CD4-positive, alpha-beta T cell (primary cell): ENCODE data around the gene FARP1. TPM values are rescaled to one million over a fixed set of nuclear protein-coding genes. Genes with fewer than 3 reads are reported as not detected.

Experiments
- ATAC-seq: fragments of 200-7000 bp; cut with Tn5 transposase; one replicate; pipeline ENCODE4 v1.10.0; 2022; ENCODE audit warnings: mild to moderate bottlenecking; ENCODE audit not compliant: poor library complexity
- CTCF ChIA-PET: fragments of 350-600 bp; sonication (Branson Sonifier 250); formaldehyde crosslinking; loops from one replicate; lab custom pipeline; 2021; ENCODE audit warnings: antibody characterized with exemption, inconsistent platforms; lab: Charles Lee
- POLR2A ChIA-PET: fragments of 350-600 bp; sonication (Branson Sonifier 250); formaldehyde crosslinking; loops from one replicate; lab custom pipeline; 2021; ENCODE audit warnings: antibody characterized with exemption, inconsistent platforms; lab: Charles Lee
- DNase-seq, 14 experiments: peaks; one replicate each; pipeline ENCODE4 v3.0.0-alpha.2; 2013 to 2020; ENCODE audit warnings: mixed read lengths in 2 of 14
- H3K27ac ChIP-seq, 2 donors: one replicate each; pipeline versions ENCODE4 v1.5.1 to v1.7.0; 2013; ENCODE audit warnings: low read length in 2 of 2, low read depth in 1 of 2, mild to moderate bottlenecking in 1 of 2
- H3K27me3 ChIP-seq, 2 experiments: 1 replicate in 1 of 2; 2 replicates in 1 of 2; pipeline versions ENCODE4 v1.6.1 to v1.7.0; 2013; ENCODE audit warnings: low read length in 2 of 2, control low read depth in 1 of 2, mild to moderate bottlenecking in 1 of 2, moderate library complexity in 1 of 2; ENCODE audit not compliant: insufficient read depth in 2 of 2, control insufficient read depth in 1 of 2
- H3K36me3 ChIP-seq: one replicate; pipeline ENCODE4 v1.6.1; 2013; ENCODE audit warnings: low read length, control low read depth; ENCODE audit not compliant: insufficient read depth
- H3K4me1 ChIP-seq: one replicate; pipeline ENCODE4 v1.6.1; 2013; ENCODE audit warnings: low read length, control low read depth; ENCODE audit not compliant: insufficient read depth
- H3K4me3 ChIP-seq: one replicate; pipeline ENCODE4 v1.5.1; 2013; ENCODE audit warnings: mild to moderate bottlenecking, low read length, moderate library complexity
- H3K9me3 ChIP-seq, 2 experiments: 1 replicate in 1 of 2; 2 replicates in 1 of 2; pipeline versions ENCODE4 v1.6.1 to v1.7.0; 2013; ENCODE audit warnings: low read length in 2 of 2, mild to moderate bottlenecking in 2 of 2, control low read depth in 1 of 2, moderate library complexity in 1 of 2; ENCODE audit not compliant: control insufficient read depth in 1 of 2, insufficient read depth in 1 of 2
- H3K27ac Mint-ChIP-seq: one replicate; pipeline ENCODE4 v1.8.0; 2020; ENCODE audit warnings: mixed read lengths
- H3K27me3 Mint-ChIP-seq: one replicate; pipeline ENCODE4 v1.8.0; 2021; ENCODE audit warnings: mixed read lengths
- H3K36me3 Mint-ChIP-seq: one replicate; pipeline ENCODE4 v1.8.0; 2021; ENCODE audit warnings: low read depth, mixed read lengths
- H3K4me1 Mint-ChIP-seq: one replicate; pipeline ENCODE4 v1.8.0; 2021; ENCODE audit warnings: low read depth, mixed read lengths
- H3K4me3 Mint-ChIP-seq: one replicate; pipeline ENCODE4 v1.8.0; 2020; ENCODE audit warnings: mild to moderate bottlenecking, mixed read lengths
- H3K9me3 Mint-ChIP-seq: one replicate; pipeline ENCODE4 v1.8.0; 2020; ENCODE audit warnings: mixed read lengths
- intact Hi-C, 2 experiments: fragments of 100-400 bp; cut with DNase I in 1 of 2; cut with micrococcal nuclease in 1 of 2; formaldehyde crosslinking; loops; one replicate each; pipeline versions ENCODE4 v1.15.1 to v1.9.0; 2023 to 2025; cut with DNase I, micrococcal nuclease
- total RNA-seq, 174 experiments: library from RNA in 2 of 174; stranded (reverse) in 2 of 174; gene quantifications; one replicate each; pipeline ENCODE4 v1.2.3 and lab custom pipeline; 2021 to 2026
- TF ChIP-seq, protein P1 (sequence below): fragments of 200-600 bp; IDR thresholded peaks from one replicate; pipeline ENCODE4 v1.8.0; 2022; ENCODE audit warnings: antibody characterized with exemption, mild to moderate bottlenecking

FARP1 gene
- total RNA-seq, 2 experiments from 2014 or later = 0.30 TPM; not detected in 1

DNA sequence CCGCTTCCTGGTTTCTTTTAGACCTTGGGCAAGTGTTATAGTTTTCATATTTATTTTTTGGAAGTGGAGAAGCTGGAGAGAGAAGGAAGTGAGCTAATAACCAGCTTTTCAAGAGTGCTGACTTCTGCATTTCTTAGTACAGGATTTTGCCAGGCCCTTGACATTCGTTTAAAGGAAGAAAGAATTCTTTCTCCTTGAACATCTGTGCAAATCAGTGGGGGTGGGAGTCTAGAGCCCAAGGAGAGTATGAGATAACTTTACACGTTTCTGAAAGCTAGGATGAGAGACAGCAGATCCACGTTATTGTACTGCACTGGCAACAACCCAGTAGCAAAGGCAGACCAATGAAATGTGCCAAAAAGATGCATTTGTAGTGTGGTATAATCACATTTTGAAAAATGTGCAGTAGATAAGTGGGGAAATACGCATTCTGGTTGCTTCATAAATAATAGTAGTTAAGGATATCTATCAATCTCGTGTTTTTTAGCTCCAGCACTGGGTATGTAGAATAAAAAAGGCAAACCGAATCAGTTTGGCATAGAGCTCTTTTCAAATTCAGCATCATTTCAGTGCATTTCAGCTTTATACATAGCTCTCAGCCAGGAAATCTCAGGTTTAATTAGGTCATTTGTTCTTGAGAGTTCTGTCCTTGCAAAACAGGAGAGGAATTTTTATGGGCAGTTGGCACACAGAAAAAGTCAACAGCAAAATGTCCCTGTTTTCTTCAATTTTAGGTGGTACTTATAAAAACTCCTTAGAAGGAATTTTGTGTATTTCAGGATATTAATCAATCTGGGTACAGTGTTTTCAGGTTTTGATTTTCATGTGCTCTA lies 29.9 kb downstream of the FARP1 start:
- H3K27me3 Mint-ChIP-seq = peaks cover 40% of the 10 kb centered on the region
- CTCF ChIA-PET = no interaction called here

DNA sequence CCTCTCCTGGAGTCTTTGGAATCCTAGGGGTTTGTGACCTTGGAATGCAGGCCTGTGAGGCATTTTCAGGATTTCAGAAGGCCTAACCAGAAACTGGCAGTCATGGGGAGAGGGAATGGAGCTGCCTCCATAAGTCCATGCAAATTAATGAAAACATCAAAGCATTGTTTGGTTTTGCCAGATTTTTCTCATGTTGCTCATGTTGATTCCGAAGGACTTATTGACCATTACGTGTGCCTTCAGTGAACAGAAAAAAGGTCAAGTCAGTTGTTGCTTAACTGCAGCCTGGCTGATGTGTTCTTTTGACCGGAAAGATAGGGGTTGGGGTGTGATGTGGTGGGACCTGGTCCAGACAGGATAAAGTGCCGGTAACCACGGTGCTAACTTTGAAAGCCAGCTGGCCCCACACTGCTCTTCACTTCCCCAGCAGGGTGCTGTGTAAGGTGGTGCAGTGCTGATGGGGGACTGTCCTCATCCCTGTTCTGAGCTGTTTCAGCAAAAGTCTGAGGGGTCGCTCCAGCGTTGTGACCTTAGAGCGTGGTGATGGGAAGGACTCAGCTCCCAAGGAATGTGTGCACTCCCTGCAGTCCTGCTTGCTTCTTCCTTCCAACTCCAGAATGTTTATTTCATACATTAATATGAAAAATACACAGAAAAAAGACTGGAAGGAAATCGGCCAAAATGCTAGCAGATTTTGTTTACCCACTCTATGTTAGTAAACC lies 30.7 kb downstream of the FARP1 start:
- TF ChIP-seq, protein P1, sequence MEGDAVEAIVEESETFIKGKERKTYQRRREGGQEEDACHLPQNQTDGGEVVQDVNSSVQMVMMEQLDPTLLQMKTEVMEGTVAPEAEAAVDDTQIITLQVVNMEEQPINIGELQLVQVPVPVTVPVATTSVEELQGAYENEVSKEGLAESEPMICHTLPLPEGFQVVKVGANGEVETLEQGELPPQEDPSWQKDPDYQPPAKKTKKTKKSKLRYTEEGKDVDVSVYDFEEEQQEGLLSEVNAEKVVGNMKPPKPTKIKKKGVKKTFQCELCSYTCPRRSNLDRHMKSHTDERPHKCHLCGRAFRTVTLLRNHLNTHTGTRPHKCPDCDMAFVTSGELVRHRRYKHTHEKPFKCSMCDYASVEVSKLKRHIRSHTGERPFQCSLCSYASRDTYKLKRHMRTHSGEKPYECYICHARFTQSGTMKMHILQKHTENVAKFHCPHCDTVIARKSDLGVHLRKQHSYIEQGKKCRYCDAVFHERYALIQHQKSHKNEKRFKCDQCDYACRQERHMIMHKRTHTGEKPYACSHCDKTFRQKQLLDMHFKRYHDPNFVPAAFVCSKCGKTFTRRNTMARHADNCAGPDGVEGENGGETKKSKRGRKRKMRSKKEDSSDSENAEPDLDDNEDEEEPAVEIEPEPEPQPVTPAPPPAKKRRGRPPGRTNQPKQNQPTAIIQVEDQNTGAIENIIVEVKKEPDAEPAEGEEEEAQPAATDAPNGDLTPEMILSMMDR = no peak
- peaks cover 36% of the 10 kb centered on the region for H3K27me3 Mint-ChIP-seq
- H3K4me3 ChIP-seq = no peak overlapping the region
- ChIA-PET POLR2A (no interaction called here), CTCF (no interaction called here)
- no peak overlapping the region for H3K27ac ChIP-seq
- no peak overlapping the region for H3K27ac Mint-ChIP-seq
- H3K4me1 ChIP-seq = no peaks in the 10 kb centered on the region
- H3K9me3 Mint-ChIP-seq = no peaks in the 10 kb centered on the region
- peaks cover 0 to 13% of the 10 kb centered on the region in 2 experiments for H3K9me3 ChIP-seq
- DNase-seq (no peak), ATAC-seq (no peak)
- H3K27me3 ChIP-seq = no peaks in the 10 kb centered on the region
- intact Hi-C loops = no loop called here
- no peaks in the 10 kb centered on the region for H3K36me3 Mint-ChIP-seq
- no peak overlapping the region for H3K4me3 Mint-ChIP-seq
- H3K36me3 ChIP-seq = no peaks in the 10 kb centered on the region
- H3K4me1 Mint-ChIP-seq = no peaks in the 10 kb centered on the region

More for the DNA sequence above, 29.9 kb downstream of the FARP1 start:
- H3K27me3 ChIP-seq = no peaks in the 10 kb centered on the region
- no peak overlapping the region for H3K4me3 ChIP-seq
- no peak overlapping the region for H3K27ac ChIP-seq
- Mint-ChIP-seq H3K27ac (no peak overlapping the region), H3K9me3 (no peaks in the 10 kb centered on the region), H3K4me3 (no peak overlapping the region), H3K36me3 (no peaks in the 10 kb centered on the region), H3K4me1 (no peaks in the 10 kb centered on the region)
- TF ChIP-seq, protein P1 = no peak
- no peak for ATAC-seq
- H3K9me3 ChIP-seq = peaks cover 0 to 13% of the 10 kb centered on the region in 2 experiments
- no peaks in the 10 kb centered on the region for H3K36me3 ChIP-seq
- no peaks in the 10 kb centered on the region for H3K4me1 ChIP-seq
- POLR2A ChIA-PET = no interaction called here
- intact Hi-C loops = no loop called here
- no peak for DNase-seq

DNA sequence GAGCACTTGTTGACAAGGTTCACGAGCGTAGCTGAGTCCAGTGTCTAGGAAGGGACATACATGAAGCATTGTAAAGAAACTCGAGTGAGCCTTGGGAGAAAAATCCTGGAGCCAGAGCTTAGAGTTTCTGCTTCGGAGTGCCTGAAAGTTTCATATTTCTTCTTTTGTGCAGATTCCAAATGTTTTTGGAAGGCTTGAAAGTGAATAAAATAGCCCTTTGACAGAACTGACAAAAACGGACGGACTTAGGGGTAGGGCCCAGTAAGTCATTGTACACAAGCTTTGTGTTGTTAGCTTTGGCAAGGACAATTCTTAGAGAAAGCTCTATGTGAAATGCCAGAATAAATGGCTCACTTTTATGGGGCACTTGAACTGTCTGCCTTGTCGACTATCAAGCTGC lies 31.4 kb downstream of the FARP1 start:
- no peaks in the 10 kb centered on the region for H3K4me1 Mint-ChIP-seq
- H3K27me3 ChIP-seq = no peaks in the 10 kb centered on the region
- ChIA-PET POLR2A (no interaction called here), CTCF (no interaction called here)
- TF ChIP-seq, protein P1 = no peak
- intact Hi-C loops = no loop called here
- H3K9me3 Mint-ChIP-seq = no peaks in the 10 kb centered on the region
- peaks cover 0 to 13% of the 10 kb centered on the region in 2 experiments for H3K9me3 ChIP-seq
- no peak for DNase-seq
- no peaks in the 10 kb centered on the region for H3K4me1 ChIP-seq
- no peak overlapping the region for H3K27ac ChIP-seq
- peaks cover 32% of the 10 kb centered on the region for H3K27me3 Mint-ChIP-seq
- no peak overlapping the region for H3K4me3 ChIP-seq
- H3K27ac Mint-ChIP-seq = no peak overlapping the region
- H3K4me3 Mint-ChIP-seq = no peak overlapping the region
- no peaks in the 10 kb centered on the region for H3K36me3 Mint-ChIP-seq
- no peaks in the 10 kb centered on the region for H3K36me3 ChIP-seq
- no peak for ATAC-seq
